HEK293T (cell line): ENCODE data around the gene MECR.

Experiments used
- ARNT ChIP-seq: fragments of 450-650 bp; IDR thresholded peaks from 2 replicates; pipeline ENCODE4 v1.6.1; 2017; ENCODE audit warnings: mild to moderate bottlenecking
- BHLHE40 ChIP-seq: fragments of 450-650 bp; IDR thresholded peaks from 2 replicates; pipeline ENCODE4 v1.6.1; 2016; ENCODE audit warnings: mild to moderate bottlenecking, moderate library complexity, borderline replicate concordance
- CTBP1 ChIP-seq: fragments of 450-650 bp; IDR thresholded peaks from 2 replicates; pipeline ENCODE4 v1.6.1; 2016; ENCODE audit warnings: borderline replicate concordance
- ELF4 ChIP-seq: fragments of 450-650 bp; IDR thresholded peaks from 2 replicates; pipeline ENCODE4 v1.6.1; 2017; ENCODE audit warnings: antibody characterized with exemption
- FOXA1 ChIP-seq: fragments of 450-650 bp; IDR thresholded peaks from 2 replicates; pipeline ENCODE4 v1.6.1; 2016; ENCODE audit warnings: mild to moderate bottlenecking
- FOXK2 ChIP-seq: fragments of 450-650 bp; IDR thresholded peaks from 2 replicates; pipeline ENCODE4 v1.6.1; 2016; ENCODE audit warnings: mild to moderate bottlenecking
- FOXM1 ChIP-seq: fragments of 450-650 bp; IDR thresholded peaks from 2 replicates; pipeline ENCODE4 v1.6.1; 2017; ENCODE audit warnings: mild to moderate bottlenecking, borderline replicate concordance
- HDGF ChIP-seq: fragments of 450-650 bp; IDR thresholded peaks from 2 replicates; pipeline ENCODE4 v1.6.1; 2017; ENCODE audit warnings: antibody characterized with exemption, borderline replicate concordance
- L3MBTL2 ChIP-seq: fragments of 450-650 bp; conservative IDR thresholded peaks from 2 replicates; pipeline ENCODE4 v1.6.1; 2016; ENCODE audit warnings: mild to moderate bottlenecking
- NFRKB ChIP-seq: fragments of 450-650 bp; IDR thresholded peaks from 2 replicates; pipeline ENCODE4 v1.6.1; 2016; ENCODE audit warnings: mild to moderate bottlenecking, moderate library complexity
- SP1 ChIP-seq: fragments of 450-650 bp; IDR thresholded peaks from 2 replicates; pipeline ENCODE4 v1.6.1; 2017
- SUZ12 ChIP-seq: fragments of 450-650 bp; IDR thresholded peaks from 2 replicates; pipeline ENCODE4 v1.6.1; 2016; ENCODE audit warnings: mild to moderate bottlenecking
- TARDBP ChIP-seq: fragments of 450-650 bp; IDR thresholded peaks from 2 replicates; pipeline ENCODE4 v1.6.1; 2016
- ZNF384 ChIP-seq: fragments of 450-650 bp; IDR thresholded peaks from 2 replicates; pipeline ENCODE4 v1.6.1; 2016

GRCh38 chr1:29272147-29272907 lies 41.6 kb upstream of the MECR start:
- TF ChIP-seq ELF4 (no peak), ZNF384 (no peak), ARNT (no peak), FOXA1 (no peak), BHLHE40 (no peak), CTBP1 (no peak), FOXK2 (no peak), SP1 (no peak), HDGF (no peak), L3MBTL2 (no peak), TARDBP (no peak), FOXM1 (no peak), SUZ12 (no peak), NFRKB (no peak)
